Ovary (tissue), 3 donors: ENCODE data around the gene RPS6KL1.

Experiments
- CTCF ChIP-seq, 3 donors: fragments of 450-650 bp in 2 of 3; fragments of 200-600 bp in 1 of 3; IDR thresholded peaks; one replicate each; pipeline versions ENCODE4 v1.5.1 to v1.8.0; 2016 to 2022; ENCODE audit warnings: antibody characterized with exemption in 3 of 3, mild to moderate bottlenecking in 1 of 3
- EP300 ChIP-seq: sonication (generic); formaldehyde crosslinking; IDR thresholded peaks from one replicate; pipeline ENCODE4 v1.6.1; 2017; ENCODE audit warnings: antibody characterized with exemption
- POLR2A ChIP-seq: fragments of 450-650 bp; IDR thresholded peaks from one replicate; pipeline ENCODE4 v1.6.1; 2017; ENCODE audit warnings: antibody characterized with exemption, mild to moderate bottlenecking, moderate library complexity
- donor health status: DM: no; HTN: no; CAD: no.

- no peak for TF ChIP-seq CTCF (IDR thresholded peaks at IDR 0.05)
- no peak for TF ChIP-seq POLR2A
- TF ChIP-seq EP300, result no peak
Observed at GRCh38 chr14:74927225-74927624, 4.2 kb upstream of the RPS6KL1 start.
